CD4-positive, CD25-positive, alpha-beta regulatory T cell (primary cell): Measurements from ENCODE around the gene PGLYRP1. TPM values are rescaled to one million over a fixed set of nuclear protein-coding genes. Genes with fewer than 3 reads are reported as not detected.

Experiments used
- ATAC-seq, 2 donors: fragments of 150-1000 bp; cut with Tn5 transposase; one replicate each; pipeline ENCODE4 v1.10.0; 2021; ENCODE audit warnings: low read depth in 2 of 2, moderate number of reproducible peaks in 2 of 2, moderate library complexity in 1 of 2
- DNase-seq, 3 donors: peaks; one replicate each; pipeline versions ENCODE4 v3.0.0 to v3.0.0-alpha.2; 2012 to 2022; ENCODE audit warnings: mixed read lengths in 1 of 3
- H3K27ac ChIP-seq: one replicate; pipeline ENCODE4 v1.7.0; 2013; ENCODE audit warnings: mild to moderate bottlenecking, low read length; ENCODE audit not compliant: insufficient read depth, poor library complexity, severe bottlenecking
- H3K27me3 ChIP-seq: one replicate; pipeline ENCODE4 v1.7.0; 2013; ENCODE audit warnings: low read length; ENCODE audit not compliant: control insufficient read depth, insufficient read depth
- H3K36me3 ChIP-seq: one replicate; pipeline ENCODE4 v1.7.0; 2013; ENCODE audit warnings: mild to moderate bottlenecking, low read length, moderate library complexity; ENCODE audit not compliant: control insufficient read depth, insufficient read depth
- H3K4me1 ChIP-seq: 2 replicates; pipeline ENCODE4 v1.7.0; 2013; ENCODE audit warnings: mild to moderate bottlenecking, low read length; ENCODE audit not compliant: insufficient read depth, control insufficient read depth, poor library complexity, severe bottlenecking
- H3K4me3 ChIP-seq: one replicate; pipeline ENCODE4 v1.7.0; 2013; ENCODE audit warnings: low read depth, mild to moderate bottlenecking, low read length, moderate library complexity
- H3K9me3 ChIP-seq, 2 experiments: 1 replicate in 1 of 2; 2 replicates in 1 of 2; pipeline ENCODE4 v1.7.0; 2013; ENCODE audit warnings: low read length in 2 of 2, mild to moderate bottlenecking in 1 of 2, moderate library complexity in 1 of 2; ENCODE audit not compliant: control insufficient read depth in 2 of 2
- H3K27ac Mint-ChIP-seq, 3 donors: one replicate each; pipeline ENCODE4 v1.8.0; 2020 to 2022; ENCODE audit warnings: mild to moderate bottlenecking in 3 of 3, mixed read lengths in 3 of 3, moderate library complexity in 2 of 3
- H3K27me3 Mint-ChIP-seq: one replicate; pipeline ENCODE4 v1.8.0; 2022; ENCODE audit warnings: mild to moderate bottlenecking, mixed read lengths
- H3K36me3 Mint-ChIP-seq: one replicate; pipeline ENCODE4 v1.8.0; 2020; ENCODE audit warnings: mixed read lengths
- H3K4me1 Mint-ChIP-seq, 4 donors: one replicate each; pipeline ENCODE4 v1.8.0; 2020 to 2022; ENCODE audit warnings: mixed read lengths in 4 of 4, mild to moderate bottlenecking in 1 of 4
- H3K4me3 Mint-ChIP-seq, 4 donors: one replicate each; pipeline ENCODE4 v1.8.0; 2020 to 2022; ENCODE audit warnings: mild to moderate bottlenecking in 4 of 4, mixed read lengths in 4 of 4, moderate library complexity in 3 of 4
- H3K9me3 Mint-ChIP-seq, 7 donors: one replicate each; pipeline ENCODE4 v1.8.0; 2020 to 2022; ENCODE audit warnings: mixed read lengths in 7 of 7, mild to moderate bottlenecking in 3 of 7, moderate library complexity in 2 of 7
- polyA plus RNA-seq, 4 donors: library from polyadenylated mRNA; unstranded; fragments of 300-500 nt; fragmentation: Illumina TruSeq; gene quantifications; one replicate each; pipeline ENCODE4 v1.2.3, GENCODE V29; 2021
- total RNA-seq: library from RNA; stranded (reverse); gene quantifications from one replicate; pipeline ENCODE4 v1.2.3, GENCODE V29; 2022

The PGLYRP1 gene
- total and polyA plus RNA-seq, 5 donors from 2014 or later: not detected

GRCh38 chr19:46060012-46060411, 37.2 kb upstream of the PGLYRP1 start:
- peaks cover 27% of the 10 kb centered on the region for H3K27me3 Mint-ChIP-seq
- H3K4me3 ChIP-seq: no peak overlapping the region
- no peaks in the 10 kb centered on the region for H3K4me1 Mint-ChIP-seq
- peaks cover 16% of the 10 kb centered on the region for H3K27me3 ChIP-seq
- H3K9me3 ChIP-seq: peaks cover 0 to 9% of the 10 kb centered on the region in 2 experiments
- ATAC-seq (no peak), DNase-seq (no peak)
- H3K4me3 Mint-ChIP-seq: no peak overlapping the region
- H3K9me3 Mint-ChIP-seq: peaks cover 0 to 13% (median 3%) of the 10 kb centered on the region in 7 donors
- no peak overlapping the region for H3K27ac Mint-ChIP-seq
- H3K4me1 ChIP-seq: no peaks in the 10 kb centered on the region
- H3K27ac ChIP-seq: no peak overlapping the region
- no peaks in the 10 kb centered on the region for H3K36me3 Mint-ChIP-seq
- H3K36me3 ChIP-seq: no peaks in the 10 kb centered on the region

- Mint-ChIP-seq H3K36me3 (no peaks in the 10 kb centered on the region), H3K4me3 (no peak overlapping the region), H3K9me3 (peaks cover 0 to 13% (median 3%) of the 10 kb centered on the region in 7 donors), H3K27me3 (peaks cover 24% of the 10 kb centered on the region), H3K4me1 (no peaks in the 10 kb centered on the region), H3K27ac (no peak overlapping the region)
- peaks cover 0 to 9% of the 10 kb centered on the region in 2 experiments for H3K9me3 ChIP-seq
- ATAC-seq (no peak), DNase-seq (no peak)
- H3K4me1 ChIP-seq: no peaks in the 10 kb centered on the region
- H3K27me3 ChIP-seq: peaks cover 22% of the 10 kb centered on the region
- H3K27ac ChIP-seq: no peak overlapping the region
- no peaks in the 10 kb centered on the region for H3K36me3 ChIP-seq
- H3K4me3 ChIP-seq: no peak overlapping the region
These were observed 35.9 kb upstream of the PGLYRP1 start for GRCh38 chr19:46058778-46059177.

- Histone ChIP-seq H3K36me3 (no peaks in the 10 kb centered on the region), H3K4me1 (no peaks in the 10 kb centered on the region), H3K9me3 (peaks cover 0 to 9% of the 10 kb centered on the region in 2 experiments), H3K27ac (no peak overlapping the region), H3K4me3 (no peak overlapping the region), H3K27me3 (peaks cover 22% of the 10 kb centered on the region)
- no peaks in the 10 kb centered on the region for H3K36me3 Mint-ChIP-seq
- no peak overlapping the region for H3K4me3 Mint-ChIP-seq
- no peak for ATAC-seq
- no peaks in the 10 kb centered on the region for H3K4me1 Mint-ChIP-seq
- peaks cover 24% of the 10 kb centered on the region for H3K27me3 Mint-ChIP-seq
- H3K9me3 Mint-ChIP-seq: peaks cover 0 to 11% (median 2%) of the 10 kb centered on the region in 7 donors
- H3K27ac Mint-ChIP-seq: no peak overlapping the region
- no peak for DNase-seq
These were observed 33.7 kb upstream of the PGLYRP1 start for GRCh38 chr19:46056536-46056935.

GRCh38 chr19:46052896-46053295, 30.0 kb upstream of the PGLYRP1 start:
- Histone ChIP-seq H3K27me3 (peaks cover 20% of the 10 kb centered on the region), H3K27ac (no peak overlapping the region), H3K36me3 (no peaks in the 10 kb centered on the region), H3K4me3 (no peak overlapping the region), H3K4me1 (no peaks in the 10 kb centered on the region), H3K9me3 (no peaks in the 10 kb centered on the region)
- Mint-ChIP-seq H3K4me3 (no peak overlapping the region), H3K4me1 (no peaks in the 10 kb centered on the region), H3K27me3 (peaks cover 31% of the 10 kb centered on the region), H3K36me3 (no peaks in the 10 kb centered on the region), H3K27ac (no peak overlapping the region), H3K9me3 (no peaks in the 10 kb centered on the region)
- ATAC-seq: no peak
- no peak for DNase-seq

- peaks cover 0 to 4% (median 0%) of the 10 kb centered on the region in 7 donors for H3K9me3 Mint-ChIP-seq
- no peak overlapping the region for H3K4me3 Mint-ChIP-seq
- DNase-seq (peak in 1 of 3 donors; percentile 18), ATAC-seq (no peak)
- Histone ChIP-seq H3K4me3 (no peak overlapping the region), H3K4me1 (no peaks in the 10 kb centered on the region), H3K27ac (no peak overlapping the region), H3K27me3 (peaks cover 15% of the 10 kb centered on the region), H3K9me3 (no peaks in the 10 kb centered on the region), H3K36me3 (no peaks in the 10 kb centered on the region)
- no peaks in the 10 kb centered on the region for H3K36me3 Mint-ChIP-seq
- no peaks in the 10 kb centered on the region for H3K4me1 Mint-ChIP-seq
- H3K27ac Mint-ChIP-seq: no peak overlapping the region
- H3K27me3 Mint-ChIP-seq: peaks cover 42% of the 10 kb centered on the region
These were observed 26.7 kb upstream of the PGLYRP1 start for GRCh38 chr19:46049597-46049996.

- Mint-ChIP-seq H3K27ac (no peak overlapping the region), H3K9me3 (peaks cover 0 to 6% (median 4%) of the 10 kb centered on the region in 7 donors), H3K4me1 (no peaks in the 10 kb centered on the region), H3K4me3 (no peak overlapping the region), H3K27me3 (peaks cover 56% of the 10 kb centered on the region), H3K36me3 (no peaks in the 10 kb centered on the region)
- H3K36me3 ChIP-seq: no peaks in the 10 kb centered on the region
- peaks cover 29% of the 10 kb centered on the region for H3K27me3 ChIP-seq
- no peaks in the 10 kb centered on the region for H3K4me1 ChIP-seq
- H3K4me3 ChIP-seq: no peak overlapping the region
- H3K9me3 ChIP-seq: peaks cover 0 to 4% of the 10 kb centered on the region in 2 experiments
- ATAC-seq: no peak
- no peak overlapping the region for H3K27ac ChIP-seq
- no peak for DNase-seq
These were observed 20.7 kb upstream of the PGLYRP1 start for GRCh38 chr19:46043519-46043918.

GRCh38 chr19:46042252-46042883, 19.5 kb upstream of the PGLYRP1 start:
- Histone ChIP-seq H3K4me1 (no peaks in the 10 kb centered on the region), H3K9me3 (peaks cover 0 to 4% of the 10 kb centered on the region in 2 experiments), H3K36me3 (no peaks in the 10 kb centered on the region), H3K27ac (no peak overlapping the region), H3K27me3 (peaks cover 29% of the 10 kb centered on the region), H3K4me3 (no peak overlapping the region)
- Mint-ChIP-seq H3K4me3 (no peak overlapping the region), H3K27me3 (peaks cover 48% of the 10 kb centered on the region), H3K36me3 (no peaks in the 10 kb centered on the region), H3K4me1 (no peaks in the 10 kb centered on the region), H3K27ac (no peak overlapping the region), H3K9me3 (peaks cover 0 to 6% (median 3%) of the 10 kb centered on the region in 7 donors)
- ATAC-seq (no peak), DNase-seq (no peak)

- H3K4me3 Mint-ChIP-seq: no peak within 1 kb of the TSS
- peaks cover 0 to 6% (median 0%) of the 10 kb centered on the region in 7 donors for H3K9me3 Mint-ChIP-seq
- Histone ChIP-seq H3K4me3 (no peak within 1 kb of the TSS), H3K27ac (no peak within 1 kb of the TSS), H3K9me3 (peaks cover 0 to 4% of the 10 kb centered on the region in 2 experiments), H3K27me3 (peaks cover 23% of the 10 kb centered on the region), H3K36me3 (no peaks in the 10 kb centered on the region), H3K4me1 (no peaks in the 10 kb centered on the region)
- peaks cover 43% of the 10 kb centered on the region for H3K27me3 Mint-ChIP-seq
- ATAC-seq: no peak
- no peak for DNase-seq
- no peak within 1 kb of the TSS for H3K27ac Mint-ChIP-seq
- no peaks in the 10 kb centered on the region for H3K36me3 Mint-ChIP-seq
- no peaks in the 10 kb centered on the region for H3K4me1 Mint-ChIP-seq
These were observed 18.2 kb upstream of the PGLYRP1 start, which contains the start of gene IGFL4 for GRCh38 chr19:46040952-46041500. Gene IGFL4, minus strand, starts transcription at chr19:46041002. Its CDS starts 40 bp downstream, at chr19:46040962.
